NT2/D1 (cell line): ENCODE measurements around the gene BZW2.
"Not testable (repeated sequence)": the region's sequence is repeated elsewhere in the genome, so short reads cannot be mapped to it uniquely, and the experiment has no call there.

ENCODE experiments used
- DNase-seq: peaks from one replicate; pipeline ENCODE4 v3.0.0-alpha.2; 2011; ENCODE audit warnings: low read depth, low spot score
- H3K27me3 ChIP-seq: 2 replicates; pipeline ENCODE4 v1.6.0; 2011; ENCODE audit warnings: mild to moderate bottlenecking; ENCODE audit not compliant: insufficient read length, insufficient read depth
- H3K36me3 ChIP-seq: 2 replicates; pipeline ENCODE4 v1.6.1; 2011; ENCODE audit warnings: mild to moderate bottlenecking, low read length, mixed read lengths; ENCODE audit not compliant: insufficient read depth, insufficient read length
- H3K4me1 ChIP-seq: 2 replicates; pipeline ENCODE4 v1.5.1; 2011; ENCODE audit not compliant: insufficient read depth, insufficient read length
- H3K4me3 ChIP-seq: 2 replicates; pipeline ENCODE4 v1.5.1; 2011; ENCODE audit warnings: low read depth; ENCODE audit not compliant: insufficient read length
- H3K9ac ChIP-seq: 2 replicates; pipeline ENCODE4 v1.6.0; 2011; ENCODE audit warnings: low read depth; ENCODE audit not compliant: insufficient read length
- H3K9me3 ChIP-seq: 2 replicates; pipeline ENCODE4 v1.5.1; 2011; ENCODE audit warnings: mild to moderate bottlenecking, low read length; ENCODE audit not compliant: insufficient read depth
- SUZ12 ChIP-seq: IDR thresholded peaks from 2 replicates; pipeline ENCODE4 v1.6.1; 2011; ENCODE audit not compliant: insufficient read length, insufficient read depth; ENCODE audit errors: extremely low read depth
- YY1 ChIP-seq: IDR thresholded peaks from 2 replicates; pipeline ENCODE4 v1.6.1; 2011; ENCODE audit not compliant: insufficient read length, insufficient read depth
- ZNF274 ChIP-seq: IDR thresholded peaks from 2 replicates; pipeline ENCODE4 v1.6.1; 2011; ENCODE audit warnings: mild to moderate bottlenecking, low read depth, low read length

BZW2 gene

DNA sequence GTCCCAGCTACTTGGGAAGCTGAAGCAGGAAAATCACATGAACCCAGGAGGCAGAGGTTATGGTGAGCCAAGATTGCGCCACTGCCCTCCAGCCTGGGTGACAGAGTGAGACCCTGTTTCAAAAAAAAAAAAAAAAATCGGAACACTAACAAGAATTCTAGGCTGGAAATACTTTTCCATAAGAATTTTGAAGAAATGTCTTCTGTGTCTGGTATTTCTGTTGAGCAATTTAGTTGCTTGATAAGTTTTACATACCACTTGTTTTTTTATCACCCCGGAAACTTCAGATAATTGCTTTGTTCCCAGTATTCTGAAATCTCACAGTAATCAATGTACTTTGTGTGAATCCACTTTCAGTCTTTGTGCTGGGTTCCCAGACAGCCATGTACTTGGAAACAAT, 25.8 kb downstream of the BZW2 start:
- peaks cover 44% of the 10 kb centered on the region for H3K36me3 ChIP-seq
- H3K4me3 ChIP-seq, result no peak overlapping the region
- no peaks in the 10 kb centered on the region for H3K27me3 ChIP-seq
- DNase-seq, result no peak
- no peak overlapping the region for H3K9ac ChIP-seq
- no peaks in the 10 kb centered on the region for H3K9me3 ChIP-seq
- TF ChIP-seq YY1 (no peak), ZNF274 (no peak), SUZ12 (no peak)
- no peaks in the 10 kb centered on the region for H3K4me1 ChIP-seq

DNA sequence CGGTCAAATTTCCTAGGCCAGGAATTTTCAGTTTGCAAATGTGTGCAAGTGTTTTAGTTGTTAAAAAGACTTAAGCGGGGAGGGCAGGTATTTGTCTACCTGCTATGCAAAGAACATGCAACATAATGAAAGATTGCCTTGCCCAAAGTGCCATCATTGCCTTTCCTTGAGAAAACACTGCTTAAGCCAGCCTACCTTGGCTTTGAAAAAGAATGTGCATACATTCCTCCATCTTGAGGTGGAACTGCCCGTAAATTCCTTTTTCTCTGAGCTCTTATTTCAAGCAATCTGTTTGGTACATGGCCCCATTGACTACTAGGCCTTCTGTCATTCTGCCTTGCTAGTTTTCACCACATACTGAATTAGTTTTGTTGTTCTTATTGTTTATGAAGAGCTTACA, 29.3 kb downstream of the BZW2 start:
- peaks cover 60% of the 10 kb centered on the region for H3K36me3 ChIP-seq
- no peak for TF ChIP-seq SUZ12
- no peak for TF ChIP-seq ZNF274
- no peak for TF ChIP-seq YY1

DNA sequence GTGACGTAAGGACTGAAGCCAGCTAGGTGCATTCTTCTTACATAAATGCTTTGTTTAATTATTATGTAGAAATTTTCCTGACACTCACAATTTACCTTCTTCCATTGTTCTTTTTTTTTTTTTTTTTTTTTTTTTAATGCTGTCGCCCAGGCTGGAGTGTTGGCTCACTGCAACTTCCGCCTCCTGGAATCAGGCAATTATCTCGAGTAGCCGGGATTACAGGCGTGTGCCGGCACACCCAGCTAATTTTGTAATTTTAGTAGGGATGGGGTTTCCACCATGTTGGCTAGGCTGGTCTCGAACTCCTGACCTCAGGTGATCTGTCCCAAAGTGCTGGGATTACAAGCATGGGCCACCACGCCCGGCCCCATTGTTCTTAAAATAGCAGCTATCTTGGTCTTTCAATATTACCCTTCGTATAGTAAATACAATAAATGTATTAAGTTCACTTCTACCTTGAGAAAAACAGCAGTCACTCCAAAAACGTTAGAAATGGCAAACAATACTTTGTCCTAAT, 32.1 kb downstream of the BZW2 start:
- H3K9ac ChIP-seq, result no peak overlapping the region
- H3K9me3 ChIP-seq, result no peaks in the 10 kb centered on the region
- peaks cover 75% of the 10 kb centered on the region for H3K36me3 ChIP-seq
- no peaks in the 10 kb centered on the region for H3K4me1 ChIP-seq
- DNase-seq, result no peak
- H3K4me3 ChIP-seq, result no peak overlapping the region
- H3K27me3 ChIP-seq, result no peaks in the 10 kb centered on the region
- no peak for TF ChIP-seq SUZ12
- TF ChIP-seq ZNF274, result no peak
- TF ChIP-seq YY1, result no peak

More for the DNA sequence above, 29.3 kb downstream of the BZW2 start:
- H3K27me3 ChIP-seq, result no peaks in the 10 kb centered on the region
- no peak overlapping the region for H3K9ac ChIP-seq
- DNase-seq, result no peak
- no peaks in the 10 kb centered on the region for H3K9me3 ChIP-seq
- no peak overlapping the region for H3K4me3 ChIP-seq
- H3K4me1 ChIP-seq, result no peaks in the 10 kb centered on the region

DNA sequence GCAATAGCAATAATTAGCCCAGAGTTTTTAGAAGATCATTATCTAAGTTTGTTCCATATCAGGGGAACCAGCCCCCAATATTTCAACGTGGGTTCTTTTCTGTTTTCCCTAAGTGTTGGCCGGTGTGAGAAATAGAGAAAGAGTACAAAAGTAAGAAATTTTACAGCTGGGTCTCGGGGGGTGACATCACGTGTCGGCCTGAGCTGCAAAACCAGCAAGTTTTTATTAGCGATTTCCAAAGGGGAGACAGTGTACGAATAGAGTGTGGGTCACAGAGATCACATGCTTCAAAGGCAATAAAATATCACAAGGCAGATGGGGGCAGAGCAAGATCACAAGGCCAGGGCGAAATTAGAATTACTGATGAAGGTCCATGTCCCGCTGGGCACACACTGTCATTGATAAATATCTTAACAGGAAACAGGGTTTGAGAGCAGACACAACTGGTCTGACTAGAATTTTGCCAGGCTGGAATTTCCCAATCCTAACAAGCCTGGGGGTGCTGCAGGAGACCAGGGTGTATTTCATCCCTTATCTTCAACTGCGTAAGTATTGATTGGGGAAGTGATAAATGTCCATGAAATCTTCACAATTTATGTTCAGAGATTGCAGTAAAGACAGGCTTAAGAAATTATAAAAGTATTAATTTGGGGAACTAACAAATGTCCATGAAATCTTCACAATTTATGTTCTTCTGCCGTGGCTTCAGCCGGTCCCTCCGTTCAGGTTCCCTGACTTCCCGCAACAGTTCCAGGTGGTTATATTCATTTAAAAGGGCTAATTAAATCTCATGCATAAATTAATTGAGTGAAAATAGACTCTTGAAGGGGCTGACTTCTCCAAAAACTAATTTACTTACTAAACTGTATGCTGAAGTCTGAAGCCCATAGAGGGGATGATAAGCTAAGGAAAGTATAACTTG, 32.9 kb downstream of the BZW2 start:
- H3K27me3 ChIP-seq, H3K9me3 ChIP-seq, H3K4me3 ChIP-seq, H3K9ac ChIP-seq, DNase-seq, H3K4me1 ChIP-seq: not testable (repeated sequence)
- peaks cover 79% of the 10 kb centered on the region for H3K36me3 ChIP-seq

DNA sequence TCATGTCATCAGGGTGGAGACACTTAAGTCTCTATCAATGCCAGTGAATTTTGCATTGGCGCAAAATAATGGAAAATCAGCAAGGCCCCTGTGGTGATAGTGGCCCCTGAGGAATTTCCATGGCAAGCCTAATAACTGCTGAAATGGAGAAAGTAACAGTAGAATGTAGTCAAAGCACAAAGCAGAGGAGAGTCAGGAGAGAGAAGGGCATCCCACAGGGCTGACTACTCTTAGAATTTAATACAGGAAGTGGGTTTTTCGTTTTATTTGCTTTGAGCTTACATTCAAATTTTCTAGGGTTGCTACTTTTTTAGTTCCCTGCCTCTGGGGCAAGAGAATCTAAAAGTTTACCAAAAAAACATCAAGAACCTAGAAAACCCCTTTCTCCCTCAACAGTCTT, 39.0 kb downstream of the BZW2 start:
- Histone ChIP-seq H3K4me1 (no peaks in the 10 kb centered on the region), H3K9me3 (no peaks in the 10 kb centered on the region), H3K4me3 (no peak overlapping the region), H3K27me3 (no peaks in the 10 kb centered on the region), H3K36me3 (peaks cover 57% of the 10 kb centered on the region), H3K9ac (no peak overlapping the region)
- TF ChIP-seq ZNF274, result no peak
- no peak for TF ChIP-seq YY1
- TF ChIP-seq SUZ12, result no peak
- DNase-seq, result no peak

DNA sequence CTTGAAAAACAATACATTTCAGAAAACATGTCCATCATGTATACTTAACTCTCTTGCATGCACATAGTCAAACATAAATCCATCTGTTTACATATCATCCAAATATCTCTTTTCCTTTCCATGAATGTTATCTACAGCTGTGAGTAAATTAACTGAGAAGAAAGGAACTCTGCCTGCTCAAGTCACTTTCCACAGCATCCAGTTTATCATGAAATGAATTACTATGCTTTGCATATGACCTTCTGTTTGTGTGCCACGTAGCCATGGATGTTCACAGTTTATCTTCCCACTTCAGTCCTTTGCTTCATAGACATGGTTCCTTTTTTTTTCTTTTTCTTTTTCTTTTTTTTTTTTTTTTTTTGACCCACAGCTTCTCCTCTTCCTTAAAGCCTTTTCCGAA, 39.6 kb downstream of the BZW2 start:
- Histone ChIP-seq H3K4me3 (no peak overlapping the region), H3K9ac (no peak overlapping the region), H3K36me3 (peaks cover 55% of the 10 kb centered on the region), H3K9me3 (no peaks in the 10 kb centered on the region), H3K27me3 (no peaks in the 10 kb centered on the region), H3K4me1 (no peaks in the 10 kb centered on the region)
- TF ChIP-seq SUZ12, result no peak
- no peak for TF ChIP-seq ZNF274
- TF ChIP-seq YY1, result no peak
- no peak for DNase-seq

DNA sequence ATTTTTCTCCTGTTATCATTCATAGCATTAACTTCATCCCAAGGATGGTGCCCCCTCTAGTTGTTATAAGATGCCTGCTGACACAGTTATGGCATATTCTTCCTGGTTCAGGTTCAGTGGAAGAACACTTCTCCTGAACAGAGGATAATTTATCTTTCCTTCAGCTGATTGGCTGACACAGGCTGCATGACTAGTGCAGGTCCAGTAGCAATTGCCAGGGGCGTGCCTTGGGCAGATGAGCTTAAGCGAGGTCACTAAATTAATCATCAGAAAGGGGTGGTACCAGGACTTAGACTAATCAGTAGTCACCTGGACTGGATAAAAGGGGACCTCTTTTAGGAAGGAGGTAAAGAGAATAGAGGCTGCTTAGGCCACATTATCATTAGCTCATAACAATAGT, 42.3 kb downstream of the BZW2 start:
- Histone ChIP-seq H3K27me3 (no peaks in the 10 kb centered on the region), H3K4me3 (no peak overlapping the region), H3K36me3 (peaks cover 48% of the 10 kb centered on the region), H3K9me3 (no peaks in the 10 kb centered on the region), H3K9ac (no peak overlapping the region), H3K4me1 (no peaks in the 10 kb centered on the region)
- TF ChIP-seq YY1 (no peak), SUZ12 (no peak), ZNF274 (no peak)
- no peak for DNase-seq
